ENCODE data around the gene NAALADL2. TPM values are rescaled to one million over a fixed set of nuclear protein-coding genes. Genes with fewer than 3 reads are reported as not detected.

The NAALADL2 gene
- total and polyA plus RNA-seq, 2 donors (not counting 1 experiment from before 2014, with no cell fraction given), result 8.8 to 11.6 TPM

GRCh38 chr3:175107995-175108394 is 248.9 kb downstream of the NAALADL2 start:
- no peak overlapping the region for H3K4me2 ChIP-seq (ENCODE audit: extremely low read depth, insufficient read depth, low read length)
- H3K4me3 ChIP-seq (replicated peaks in 1 of 4; ENCODE audit: control extremely low read depth in 1 of 4, insufficient read depth in 1 of 4, low read depth in 3 of 4, low read length in 4 of 4), result no peak overlapping the region
- no peaks in the 10 kb centered on the region for H3K79me2 ChIP-seq (ENCODE audit: control insufficient read depth, insufficient read depth, low read length)
- H2AFZ ChIP-seq (ENCODE audit: low read length), result no peak overlapping the region
- H3K4me1 ChIP-seq (ENCODE audit: control insufficient read depth, extremely low read depth, insufficient read depth, low read length), result no peaks in the 10 kb centered on the region
- no peak overlapping the region for H3K9ac ChIP-seq (ENCODE audit: insufficient read depth, low read length)
- no peaks in the 10 kb centered on the region for H3K36me3 ChIP-seq (ENCODE audit: control insufficient read depth, insufficient read depth, low read length)
- DNase-seq (ENCODE audit: low read depth in 2 of 2), result no peak
- no peak overlapping the region for H3K27ac ChIP-seq (ENCODE audit: insufficient read depth, low read length)
- H3K9me3 ChIP-seq (ENCODE audit: control insufficient read depth, insufficient read depth, low read depth, low read length), result no peaks in the 10 kb centered on the region
- no peaks in the 10 kb centered on the region for H4K20me1 ChIP-seq (ENCODE audit: control insufficient read depth, extremely low read depth, insufficient read depth, low read length)
- no peaks in the 10 kb centered on the region for H3K27me3 ChIP-seq (ENCODE audit: control insufficient read depth, insufficient read depth, low read length)
- TF ChIP-seq EZH2 (IDR thresholded peaks at IDR 0.05; ENCODE audit: low read length, missing control alignments) (no peak), CTCF (conservative IDR thresholded peaks at IDR 0.05 in 1 of 2, IDR thresholded peaks at IDR 0.05 in 1 of 2; ENCODE audit: low read depth in 1 of 2, low read length in 2 of 2) (no peak)

- Histone ChIP-seq H3K36me3 (ENCODE audit: control insufficient read depth, insufficient read depth, low read length) (no peaks in the 10 kb centered on the region), H3K79me2 (ENCODE audit: control insufficient read depth, insufficient read depth, low read length) (no peaks in the 10 kb centered on the region), H3K9ac (ENCODE audit: insufficient read depth, low read length) (no peak overlapping the region), H4K20me1 (ENCODE audit: control insufficient read depth, extremely low read depth, insufficient read depth, low read length) (no peaks in the 10 kb centered on the region), H3K27ac (ENCODE audit: insufficient read depth, low read length) (no peak overlapping the region), H3K4me2 (ENCODE audit: extremely low read depth, insufficient read depth, low read length) (no peak overlapping the region), H3K4me1 (ENCODE audit: control insufficient read depth, extremely low read depth, insufficient read depth, low read length) (no peaks in the 10 kb centered on the region), H3K4me3 (replicated peaks in 1 of 4; ENCODE audit: control extremely low read depth in 1 of 4, insufficient read depth in 1 of 4, low read depth in 3 of 4, low read length in 4 of 4) (no peak overlapping the region), H3K9me3 (ENCODE audit: control insufficient read depth, insufficient read depth, low read depth, low read length) (no peaks in the 10 kb centered on the region), H2AFZ (ENCODE audit: low read length) (no peak overlapping the region), H3K27me3 (ENCODE audit: control insufficient read depth, insufficient read depth, low read length) (no peaks in the 10 kb centered on the region)
- TF ChIP-seq CTCF (conservative IDR thresholded peaks at IDR 0.05 in 1 of 2, IDR thresholded peaks at IDR 0.05 in 1 of 2; ENCODE audit: low read depth in 1 of 2, low read length in 2 of 2) (no peak), EZH2 (IDR thresholded peaks at IDR 0.05; ENCODE audit: low read length, missing control alignments) (no peak)
- no peak for DNase-seq (ENCODE audit: low read depth in 2 of 2)
These were observed 249.5 kb downstream of the NAALADL2 start for GRCh38 chr3:175108613-175109151.

- no peak overlapping the region for H2AFZ ChIP-seq (ENCODE audit: low read length)
- no peak overlapping the region for H3K4me3 ChIP-seq (replicated peaks in 1 of 4; ENCODE audit: control extremely low read depth in 1 of 4, insufficient read depth in 1 of 4, low read depth in 3 of 4, low read length in 4 of 4)
- H3K4me1 ChIP-seq (ENCODE audit: control insufficient read depth, extremely low read depth, insufficient read depth, low read length), result no peaks in the 10 kb centered on the region
- no peak overlapping the region for H3K4me2 ChIP-seq (ENCODE audit: extremely low read depth, insufficient read depth, low read length)
- H4K20me1 ChIP-seq (ENCODE audit: control insufficient read depth, extremely low read depth, insufficient read depth, low read length), result no peaks in the 10 kb centered on the region
- DNase-seq (ENCODE audit: low read depth in 2 of 2), result peak; percentile 38 to 76
- no peak overlapping the region for H3K9ac ChIP-seq (ENCODE audit: insufficient read depth, low read length)
- no peaks in the 10 kb centered on the region for H3K79me2 ChIP-seq (ENCODE audit: control insufficient read depth, insufficient read depth, low read length)
- no peak for TF ChIP-seq EZH2 (IDR thresholded peaks at IDR 0.05; ENCODE audit: low read length, missing control alignments)
- no peaks in the 10 kb centered on the region for H3K9me3 ChIP-seq (ENCODE audit: control insufficient read depth, insufficient read depth, low read depth, low read length)
- H3K27ac ChIP-seq (ENCODE audit: insufficient read depth, low read length), result no peak overlapping the region
- H3K27me3 ChIP-seq (ENCODE audit: control insufficient read depth, insufficient read depth, low read length), result no peaks in the 10 kb centered on the region
- no peaks in the 10 kb centered on the region for H3K36me3 ChIP-seq (ENCODE audit: control insufficient read depth, insufficient read depth, low read length)
These were observed 251.9 kb downstream of the NAALADL2 start for GRCh38 chr3:175111036-175111435.
